HUES64 (cell line): Measurements from ENCODE around the gene MORN1.
A peak's percentile ranks its signal among the peaks of the same experiment; 100 is the strongest.

ENCODE experiments used
- H3K27ac ChIP-seq: 2 replicates; pipeline ENCODE4 v1.7.0; 2013; ENCODE audit warnings: low read depth, low read length, inconsistent platforms
- H3K27me3 ChIP-seq: 2 replicates; pipeline ENCODE4 v1.6.1; 2013; ENCODE audit warnings: mild to moderate bottlenecking, low read length; ENCODE audit not compliant: insufficient read depth
- H3K36me3 ChIP-seq: 2 replicates; pipeline ENCODE4 v1.6.1; 2013; ENCODE audit warnings: mild to moderate bottlenecking, low read length; ENCODE audit not compliant: insufficient read depth
- H3K4me1 ChIP-seq: 2 replicates; pipeline ENCODE4 v1.6.1; 2013; ENCODE audit warnings: mild to moderate bottlenecking, low read length, moderate library complexity; ENCODE audit not compliant: insufficient read depth
- H3K4me3 ChIP-seq: 2 replicates; pipeline ENCODE4 v1.5.1; 2013; ENCODE audit warnings: mild to moderate bottlenecking, low read length, moderate library complexity
- H3K9ac ChIP-seq: 2 replicates; pipeline ENCODE4 v1.6.1; 2013; ENCODE audit warnings: mild to moderate bottlenecking, low read depth, low read length
- H3K9me3 ChIP-seq: 2 replicates; pipeline ENCODE4 v1.6.1; 2013; ENCODE audit warnings: low read depth, low read length; ENCODE audit not compliant: insufficient read depth
- WGBS: fragments of 150-250, 120-280 bp; methylation state at CpG from one replicate; pipeline ENCODE4 v1.1.7; 2013; ENCODE audit warnings: missing lambda C conversion rate; 5-methylcytosine and 5-hydroxymethylcytosine counted together

MORN1 gene

GRCh38 chr1:2404142-2404889, 13.0 kb upstream of the MORN1 start:
- 94% methylated on average over 29 of the region's 29 CpGs for WGBS
- Histone ChIP-seq H3K9ac (no peak overlapping the region), H3K4me3 (no peak overlapping the region), H3K9me3 (no peaks in the 10 kb centered on the region), H3K36me3 (peaks cover 94% of the 10 kb centered on the region), H3K4me1 (no peaks in the 10 kb centered on the region), H3K27ac (no peak overlapping the region), H3K27me3 (no peaks in the 10 kb centered on the region)

GRCh38 chr1:2403273-2403672, 11.9 kb upstream of the MORN1 start:
- Histone ChIP-seq H3K9ac (no peak overlapping the region), H3K36me3 (peaks cover 92% of the 10 kb centered on the region)
- 95% methylated on average over 19 of the region's 19 CpGs for WGBS

DNA sequence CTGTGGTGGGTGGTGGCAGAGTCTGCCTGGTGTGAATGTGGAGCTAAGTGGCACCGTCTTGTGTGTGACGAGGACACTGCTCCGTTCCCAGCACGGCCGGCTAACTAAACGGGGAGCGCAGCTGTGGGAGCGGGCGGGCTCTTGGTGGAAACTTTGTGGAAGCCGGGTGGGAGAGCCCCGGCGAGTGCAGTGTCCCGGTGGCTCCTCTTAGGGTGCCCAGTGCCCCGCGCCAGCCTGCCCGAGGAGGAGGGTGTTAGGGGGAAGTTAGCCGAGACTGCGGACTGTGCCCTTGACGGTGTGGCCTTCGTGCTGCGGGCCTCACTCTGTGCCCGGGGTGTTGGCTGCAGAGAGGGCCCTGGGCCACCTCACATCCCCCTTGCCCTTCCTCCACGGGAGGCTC, 11.1 kb upstream of the MORN1 start:
- Histone ChIP-seq H3K4me1 (no peaks in the 10 kb centered on the region), H3K9me3 (no peaks in the 10 kb centered on the region), H3K36me3 (peaks cover 92% of the 10 kb centered on the region), H3K27me3 (no peaks in the 10 kb centered on the region), H3K27ac (no peak overlapping the region), H3K9ac (no peak overlapping the region), H3K4me3 (no peak overlapping the region)
- 96% methylated on average over 23 of the region's 23 CpGs for WGBS

More at GRCh38 chr1:2403273-2403672, 11.9 kb upstream of the MORN1 start:
- Histone ChIP-seq H3K9me3 (no peaks in the 10 kb centered on the region), H3K27ac (no peak overlapping the region), H3K4me1 (no peaks in the 10 kb centered on the region), H3K27me3 (no peaks in the 10 kb centered on the region), H3K4me3 (no peak overlapping the region)

DNA sequence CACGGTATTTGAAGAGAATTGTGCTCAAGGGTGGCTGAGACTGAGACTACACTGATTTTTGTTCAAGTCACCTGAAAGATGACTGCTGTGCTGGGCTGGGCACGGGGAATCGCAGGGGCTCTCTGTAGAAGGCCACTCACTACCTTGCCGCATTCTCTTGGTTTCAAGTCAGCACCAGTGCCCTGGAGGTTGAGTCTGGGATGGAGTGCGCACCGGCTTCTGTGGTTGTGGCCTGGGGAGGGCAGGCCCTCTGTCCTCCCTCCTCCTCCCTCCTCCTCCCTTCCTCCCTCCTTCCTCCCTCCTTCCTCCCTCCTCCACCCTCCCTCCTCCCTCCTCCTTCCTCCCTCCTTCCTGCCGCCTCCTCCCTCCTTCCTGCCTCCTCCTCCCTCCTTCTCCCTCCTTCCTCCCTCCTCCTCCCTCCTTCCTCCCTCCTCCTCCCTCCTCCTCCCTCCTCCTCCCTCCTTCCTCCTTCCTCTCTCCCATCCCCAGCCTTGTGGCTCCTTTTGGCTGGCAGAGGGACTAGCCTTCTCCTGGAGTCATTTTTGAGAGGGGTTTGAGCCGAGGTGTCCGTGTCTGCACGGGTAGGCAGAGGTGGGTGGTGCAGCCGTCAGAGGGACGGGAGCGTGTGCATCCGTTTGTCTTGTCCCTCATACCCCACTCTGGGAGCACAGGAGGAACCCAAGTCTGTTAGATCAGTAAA, 9.7 kb upstream of the MORN1 start:
- Histone ChIP-seq H3K36me3 (peaks cover 94% of the 10 kb centered on the region), H3K27ac (no peak overlapping the region)

DNA sequence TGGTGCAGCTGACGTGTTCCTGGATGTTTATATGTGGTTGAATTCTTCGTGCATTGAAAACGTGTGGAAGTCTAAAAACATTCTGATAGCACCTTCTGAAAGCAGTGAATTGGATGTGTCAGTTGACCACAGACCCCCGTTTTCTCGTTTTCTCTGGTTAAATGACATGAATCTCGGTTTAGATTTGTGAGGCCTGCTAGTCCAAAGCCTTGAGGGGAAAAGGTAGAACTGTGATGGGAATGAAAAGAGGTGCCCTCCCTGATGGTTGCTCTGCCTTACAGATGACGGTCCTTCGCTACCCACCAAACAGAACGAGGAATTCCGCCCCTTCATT, 9.2 kb upstream of the MORN1 start:
- Histone ChIP-seq H3K4me1 (no peaks in the 10 kb centered on the region), H3K9ac (no peak overlapping the region), H3K27me3 (no peaks in the 10 kb centered on the region), H3K9me3 (no peaks in the 10 kb centered on the region), H3K36me3 (peaks cover 95% of the 10 kb centered on the region), H3K27ac (no peak overlapping the region), H3K4me3 (no peak overlapping the region)
- WGBS = 93% methylated on average over 10 of the region's 10 CpGs

More for the DNA sequence above, 9.7 kb upstream of the MORN1 start:
- Histone ChIP-seq H3K9ac (no peak overlapping the region), H3K4me1 (no peaks in the 10 kb centered on the region), H3K27me3 (no peaks in the 10 kb centered on the region), H3K4me3 (no peak overlapping the region), H3K9me3 (no peaks in the 10 kb centered on the region)
- 96% methylated on average over 13 of the region's 14 CpGs for WGBS

DNA sequence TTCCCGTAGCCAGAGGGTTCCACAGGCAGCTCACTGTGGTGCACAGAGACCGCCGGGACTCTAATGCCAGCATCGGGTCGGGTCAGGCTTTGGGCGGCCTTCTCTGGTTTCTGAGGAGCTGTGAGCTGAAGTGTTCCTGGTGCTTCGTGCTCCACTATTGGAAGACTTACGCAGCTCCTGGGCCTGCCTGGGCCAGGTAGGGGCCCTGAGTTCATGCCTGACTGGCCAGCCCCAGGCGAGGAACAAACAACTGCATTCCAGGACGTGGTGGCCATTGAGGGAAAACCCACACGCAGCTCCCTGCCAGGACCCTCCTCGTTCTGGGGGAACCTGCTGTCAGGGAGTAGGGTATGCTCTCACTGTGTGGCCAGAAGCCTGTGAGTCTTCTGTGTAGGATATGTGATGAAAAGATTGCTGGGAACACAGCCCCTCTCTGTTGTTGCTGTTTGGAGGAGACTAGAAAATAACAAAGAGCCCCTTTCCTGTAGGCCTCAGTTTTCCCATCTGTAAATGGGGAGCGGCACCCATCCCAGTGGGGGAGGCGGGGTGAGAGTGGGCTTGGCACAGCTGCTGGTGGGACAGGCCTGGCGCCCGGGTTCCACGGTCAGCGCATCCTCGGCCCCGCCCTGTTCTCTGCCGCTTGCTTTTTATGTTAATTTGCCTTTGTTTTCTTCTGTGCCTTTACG, 8.7 kb upstream of the MORN1 start:
- Histone ChIP-seq H3K27me3 (no peaks in the 10 kb centered on the region), H3K9ac (no peak overlapping the region), H3K4me3 (no peak overlapping the region), H3K36me3 (peaks cover 95% of the 10 kb centered on the region), H3K27ac (no peak overlapping the region), H3K4me1 (no peaks in the 10 kb centered on the region), H3K9me3 (no peaks in the 10 kb centered on the region)
- 95% methylated on average over 22 of the region's 22 CpGs for WGBS

DNA sequence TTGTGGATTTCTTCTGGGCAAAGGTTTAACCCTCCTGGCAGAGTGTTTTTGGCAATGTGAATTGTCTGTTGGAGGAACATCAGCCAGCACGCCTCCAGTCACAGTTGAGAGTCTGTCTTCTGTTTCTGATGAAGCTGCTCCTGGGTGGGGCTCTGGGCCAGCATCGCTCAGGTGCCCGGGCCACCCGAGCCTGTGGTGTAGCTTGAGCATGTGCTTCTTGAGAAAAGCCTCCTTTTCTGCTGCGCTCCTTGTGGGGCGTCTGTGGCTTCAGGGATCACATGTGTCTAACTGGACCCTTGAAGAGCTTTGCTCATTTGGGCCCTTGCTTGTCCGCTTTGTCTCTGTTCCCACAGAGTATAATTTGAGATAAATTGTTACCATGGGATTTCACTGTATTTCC, 7.5 kb upstream of the MORN1 start:
- Histone ChIP-seq H3K27me3 (no peaks in the 10 kb centered on the region), H3K9ac (no peak overlapping the region), H3K9me3 (no peaks in the 10 kb centered on the region), H3K36me3 (peaks cover 91% of the 10 kb centered on the region), H3K4me3 (no peak overlapping the region), H3K27ac (no peak overlapping the region), H3K4me1 (no peaks in the 10 kb centered on the region)
- 94% methylated on average over 7 of the region's 7 CpGs for WGBS

DNA sequence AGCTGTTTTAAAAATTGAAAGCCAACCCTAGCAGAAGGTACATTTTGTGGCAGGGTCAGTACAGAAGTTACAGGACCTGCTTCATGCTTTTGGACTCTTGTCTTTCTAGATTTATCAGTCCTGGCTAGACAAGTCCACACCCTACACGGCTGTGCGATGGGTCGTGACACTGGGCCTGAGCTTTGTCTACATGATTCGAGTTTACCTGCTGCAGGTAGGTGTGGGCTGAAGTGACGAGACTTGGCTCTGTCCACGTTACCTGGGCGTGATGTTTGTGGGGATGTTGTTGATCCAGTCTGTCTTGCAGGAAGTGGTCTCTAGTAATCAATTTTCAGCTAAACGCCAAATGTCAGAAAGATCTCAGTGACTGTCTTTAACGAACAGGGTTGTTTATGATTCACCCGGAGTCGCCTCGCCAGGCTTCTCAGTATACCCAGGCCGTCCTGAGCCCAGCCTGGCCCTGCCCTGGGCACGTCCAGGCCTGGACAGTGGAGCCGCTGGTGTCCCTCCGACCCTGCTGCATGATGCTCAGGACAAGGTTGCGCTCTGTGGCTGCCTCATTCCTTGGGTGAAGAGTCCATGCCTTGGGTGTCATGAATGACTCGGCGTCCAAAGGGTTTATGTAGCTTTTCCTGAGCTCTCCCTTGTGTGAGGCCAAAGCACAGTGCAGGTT, 5.8 kb upstream of the MORN1 start:
- Histone ChIP-seq H3K27ac (no peak overlapping the region), H3K36me3 (peaks cover 84% of the 10 kb centered on the region), H3K4me1 (peaks cover 4% of the 10 kb centered on the region; the same call in 1 of the 2 replicates), H3K9ac (peak overlapping the region; percentile 19; the same call in 1 of the 2 replicates), H3K27me3 (no peaks in the 10 kb centered on the region), H3K9me3 (no peaks in the 10 kb centered on the region), H3K4me3 (no peak overlapping the region)
- 96% methylated on average over 19 of the region's 19 CpGs for WGBS

- H3K27ac ChIP-seq = no peak overlapping the region
- H3K4me1 ChIP-seq = peaks cover 4% of the 10 kb centered on the region; the same call in 1 of the 2 replicates
- 92% methylated on average over 5 of the region's 5 CpGs for WGBS
- H3K9me3 ChIP-seq = no peaks in the 10 kb centered on the region
- peaks cover 77% of the 10 kb centered on the region for H3K36me3 ChIP-seq
- H3K9ac ChIP-seq = no peak overlapping the region
- H3K4me3 ChIP-seq = no peak overlapping the region
- H3K27me3 ChIP-seq = no peaks in the 10 kb centered on the region
Observed at GRCh38 chr1:2396476-2396875, 5.1 kb upstream of the MORN1 start.

- no peaks in the 10 kb centered on the region for H3K9me3 ChIP-seq
- 93% methylated on average over 15 of the region's 17 CpGs for WGBS
- H3K9ac ChIP-seq = no peak overlapping the region
- no peak overlapping the region for H3K27ac ChIP-seq
- no peak overlapping the region for H3K4me3 ChIP-seq
- H3K27me3 ChIP-seq = no peaks in the 10 kb centered on the region
- peaks cover 4% of the 10 kb centered on the region; the same call in 1 of the 2 replicates for H3K4me1 ChIP-seq
- H3K36me3 ChIP-seq = peaks cover 75% of the 10 kb centered on the region
Observed at GRCh38 chr1:2396059-2396458, 4.7 kb upstream of the MORN1 start.

- H3K9ac ChIP-seq = no peak overlapping the region
- H3K4me1 ChIP-seq = peaks cover 7% of the 10 kb centered on the region; the same call in 1 of the 2 replicates
- no peak overlapping the region for H3K27ac ChIP-seq
- WGBS = 89% methylated on average over 10 of the region's 10 CpGs
- no peak overlapping the region for H3K4me3 ChIP-seq
- peaks cover 68% of the 10 kb centered on the region for H3K36me3 ChIP-seq
- no peaks in the 10 kb centered on the region for H3K27me3 ChIP-seq
- no peaks in the 10 kb centered on the region for H3K9me3 ChIP-seq
Observed at GRCh38 chr1:2395245-2395644, 3.9 kb upstream of the MORN1 start.
